DOHH2 (cell line): ENCODE results near the gene UBXN11.
"Not testable (repeated sequence)": the region's sequence is repeated elsewhere in the genome, so short reads cannot be mapped to it uniquely, and the experiment has no call there.

Experiments
- H3F3A ChIP-seq: fragments of 200-600 bp; sonication (generic), shearing (Covaris generic); 2 replicates; pipeline ENCODE4 v1.6.0; 2016; ENCODE audit warnings: antibody characterized with exemption, mild to moderate bottlenecking; ENCODE audit not compliant: control insufficient read depth, insufficient read depth
- H3K27ac ChIP-seq: fragments of 200-600 bp; sonication (generic); 2 replicates; pipeline ENCODE4 v1.5.1; 2014; ENCODE audit warnings: low read depth, mild to moderate bottlenecking, low read length, moderate library complexity
- H3K27me3 ChIP-seq: fragments of 200-600 bp; sonication (generic); 2 replicates; pipeline ENCODE4 v1.6.1; 2014; ENCODE audit warnings: mild to moderate bottlenecking, low read length, mixed read lengths; ENCODE audit not compliant: control insufficient read depth
- H3K36me3 ChIP-seq: fragments of 200-600 bp; sonication (generic); 2 replicates; pipeline ENCODE4 v1.6.1; 2014; ENCODE audit warnings: mild to moderate bottlenecking, low read length, moderate library complexity, mixed read lengths; ENCODE audit not compliant: control insufficient read depth
- H3K4me1 ChIP-seq: fragments of 200-600 bp; sonication (generic); 2 replicates; pipeline ENCODE4 v1.6.1; 2014; ENCODE audit warnings: mild to moderate bottlenecking, low read length, mixed read lengths; ENCODE audit not compliant: control insufficient read depth
- H3K4me2 ChIP-seq: fragments of 200-600 bp; sonication (generic); 2 replicates; pipeline ENCODE4 v1.6.0; 2014; ENCODE audit warnings: mild to moderate bottlenecking, low read length, moderate library complexity
- H3K4me3 ChIP-seq: fragments of 200-600 bp; sonication (generic); 2 replicates; pipeline ENCODE4 v1.5.1; 2014; ENCODE audit warnings: mild to moderate bottlenecking, low read length, mixed read lengths
- H3K79me2 ChIP-seq: fragments of 200-600 bp; sonication (generic); 2 replicates; pipeline ENCODE4 v1.6.1; 2014; ENCODE audit warnings: mild to moderate bottlenecking, low read length, mixed read lengths; ENCODE audit not compliant: control insufficient read depth
- H3K9me2 ChIP-seq: fragments of 200-600 bp; sonication (generic); replicated peaks from 2 replicates; pipeline ENCODE4 v1.6.1; 2014; ENCODE audit warnings: mild to moderate bottlenecking, low read length, mixed read lengths; ENCODE audit not compliant: control insufficient read depth
- H3K9me3 ChIP-seq: fragments of 200-600 bp; sonication (generic); 2 replicates; pipeline ENCODE4 v1.6.1; 2014; ENCODE audit warnings: antibody characterized with exemption, low read length, mixed read lengths; ENCODE audit not compliant: control insufficient read depth, insufficient read depth
- H4K20me1 ChIP-seq: fragments of 200-600 bp; sonication (generic); 2 replicates; pipeline ENCODE4 v1.6.0; 2014; ENCODE audit warnings: low read depth, mild to moderate bottlenecking, antibody characterized with exemption, low read length, moderate library complexity; ENCODE audit not compliant: control insufficient read depth, insufficient read depth
- EZH2phosphoT487 ChIP-seq: fragments of 200-600 bp; sonication (generic); IDR thresholded peaks from 2 replicates; pipeline ENCODE4 v1.6.1; 2017; ENCODE audit warnings: borderline replicate concordance, mild to moderate bottlenecking, antibody characterized with exemption, low read length, moderate library complexity, mixed read lengths
- TF ChIP-seq, protein P1 (sequence below): fragments of 200-600 bp; sonication (generic); IDR thresholded peaks from one replicate; pipeline ENCODE4 v1.5.1; 2014; ENCODE audit warnings: antibody characterized with exemption, mild to moderate bottlenecking, low read depth, low read length; ENCODE audit not compliant: poor library complexity, severe bottlenecking

Gene UBXN11

DNA sequence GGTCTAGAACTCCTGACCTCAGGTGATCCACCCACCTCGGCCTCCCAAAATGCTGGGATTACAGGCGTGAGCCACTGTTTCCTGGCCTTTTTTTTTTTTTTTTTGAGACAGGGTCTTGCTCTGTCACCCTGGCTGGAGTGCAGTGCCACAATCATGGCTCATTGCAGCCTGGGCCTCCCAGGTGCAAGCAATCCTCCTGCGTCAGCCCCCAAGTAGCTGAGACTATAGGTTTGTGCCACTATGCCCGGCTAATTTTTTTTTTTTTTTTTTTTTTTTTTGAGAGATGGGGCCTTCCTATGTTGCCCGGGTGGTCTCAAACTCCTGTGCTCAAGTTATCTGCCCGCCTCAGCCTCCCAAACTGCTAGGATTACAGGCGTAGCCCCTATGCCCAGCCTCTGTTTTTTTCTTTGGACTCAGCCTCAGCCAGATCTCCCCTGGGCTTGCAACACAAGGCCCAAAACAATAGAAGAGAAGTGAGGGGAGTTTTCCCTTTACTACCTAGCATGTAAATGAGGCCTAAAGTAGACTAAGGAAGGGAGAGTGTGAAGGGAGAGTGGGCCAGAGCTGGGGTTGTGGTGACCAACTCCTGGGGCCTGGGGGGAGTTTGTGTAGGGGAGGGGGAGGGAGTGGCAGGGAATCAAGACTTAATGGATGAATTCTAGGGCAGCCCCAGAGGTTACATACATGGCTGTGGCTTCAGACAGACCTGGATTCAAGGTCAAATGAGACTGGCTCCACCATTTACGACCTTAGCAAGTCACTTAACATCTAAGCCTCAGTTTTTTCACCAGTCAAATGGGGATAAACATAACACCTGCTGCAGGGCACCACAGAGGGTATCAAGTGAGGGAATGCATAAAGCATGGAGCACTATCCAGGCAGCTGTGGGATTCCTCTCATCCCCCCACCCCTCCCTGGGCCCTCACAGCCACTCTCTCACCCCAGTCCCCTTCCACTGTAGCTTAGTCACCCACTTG, 9.7 kb upstream of the UBXN11 start:
- H3K27ac ChIP-seq, result peak overlapping the region; percentile 90
- no peaks in the 10 kb centered on the region for H3K9me2 ChIP-seq
- H4K20me1 ChIP-seq, result no peaks in the 10 kb centered on the region
- peak overlapping the region; percentile 81 for H3K4me3 ChIP-seq
- no peaks in the 10 kb centered on the region for H3K27me3 ChIP-seq
- H3K36me3 ChIP-seq, result peaks cover 18% of the 10 kb centered on the region
- peak overlapping the region; percentile 80 for H3K4me2 ChIP-seq
- peaks cover 27% of the 10 kb centered on the region for H3F3A ChIP-seq
- peaks cover 31% of the 10 kb centered on the region for H3K79me2 ChIP-seq
- no peak for TF ChIP-seq EZH2phosphoT487
- TF ChIP-seq, protein P1, sequence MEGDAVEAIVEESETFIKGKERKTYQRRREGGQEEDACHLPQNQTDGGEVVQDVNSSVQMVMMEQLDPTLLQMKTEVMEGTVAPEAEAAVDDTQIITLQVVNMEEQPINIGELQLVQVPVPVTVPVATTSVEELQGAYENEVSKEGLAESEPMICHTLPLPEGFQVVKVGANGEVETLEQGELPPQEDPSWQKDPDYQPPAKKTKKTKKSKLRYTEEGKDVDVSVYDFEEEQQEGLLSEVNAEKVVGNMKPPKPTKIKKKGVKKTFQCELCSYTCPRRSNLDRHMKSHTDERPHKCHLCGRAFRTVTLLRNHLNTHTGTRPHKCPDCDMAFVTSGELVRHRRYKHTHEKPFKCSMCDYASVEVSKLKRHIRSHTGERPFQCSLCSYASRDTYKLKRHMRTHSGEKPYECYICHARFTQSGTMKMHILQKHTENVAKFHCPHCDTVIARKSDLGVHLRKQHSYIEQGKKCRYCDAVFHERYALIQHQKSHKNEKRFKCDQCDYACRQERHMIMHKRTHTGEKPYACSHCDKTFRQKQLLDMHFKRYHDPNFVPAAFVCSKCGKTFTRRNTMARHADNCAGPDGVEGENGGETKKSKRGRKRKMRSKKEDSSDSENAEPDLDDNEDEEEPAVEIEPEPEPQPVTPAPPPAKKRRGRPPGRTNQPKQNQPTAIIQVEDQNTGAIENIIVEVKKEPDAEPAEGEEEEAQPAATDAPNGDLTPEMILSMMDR, result no peak
- H3K4me1 ChIP-seq, result peaks cover 80% of the 10 kb centered on the region
- no peaks in the 10 kb centered on the region for H3K9me3 ChIP-seq

DNA sequence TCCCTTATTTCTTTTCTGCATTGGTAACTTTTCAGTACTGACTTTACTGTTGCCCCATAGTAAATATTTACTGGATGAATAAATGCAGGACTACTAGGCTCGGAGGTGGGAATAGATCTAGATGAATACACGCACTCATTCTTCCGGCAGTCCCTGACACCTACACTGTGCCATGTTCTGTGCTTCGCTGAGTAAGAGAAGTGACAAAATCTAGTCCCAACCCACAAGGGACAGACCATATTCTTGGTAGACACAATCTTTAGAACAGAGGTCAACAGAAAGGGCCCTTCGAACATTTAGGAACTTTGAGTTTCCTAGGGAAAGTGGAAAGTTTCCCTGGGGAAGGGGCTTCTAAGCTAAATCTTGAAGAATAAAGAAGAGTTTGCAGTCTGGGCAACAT, 8.1 kb upstream of the UBXN11 start:
- 0 out of 2 replicates have a peak overlapping the region, but pooled peaks have one; percentile 1 for H3K27ac ChIP-seq
- no peak overlapping the region for H3K4me3 ChIP-seq

DNA sequence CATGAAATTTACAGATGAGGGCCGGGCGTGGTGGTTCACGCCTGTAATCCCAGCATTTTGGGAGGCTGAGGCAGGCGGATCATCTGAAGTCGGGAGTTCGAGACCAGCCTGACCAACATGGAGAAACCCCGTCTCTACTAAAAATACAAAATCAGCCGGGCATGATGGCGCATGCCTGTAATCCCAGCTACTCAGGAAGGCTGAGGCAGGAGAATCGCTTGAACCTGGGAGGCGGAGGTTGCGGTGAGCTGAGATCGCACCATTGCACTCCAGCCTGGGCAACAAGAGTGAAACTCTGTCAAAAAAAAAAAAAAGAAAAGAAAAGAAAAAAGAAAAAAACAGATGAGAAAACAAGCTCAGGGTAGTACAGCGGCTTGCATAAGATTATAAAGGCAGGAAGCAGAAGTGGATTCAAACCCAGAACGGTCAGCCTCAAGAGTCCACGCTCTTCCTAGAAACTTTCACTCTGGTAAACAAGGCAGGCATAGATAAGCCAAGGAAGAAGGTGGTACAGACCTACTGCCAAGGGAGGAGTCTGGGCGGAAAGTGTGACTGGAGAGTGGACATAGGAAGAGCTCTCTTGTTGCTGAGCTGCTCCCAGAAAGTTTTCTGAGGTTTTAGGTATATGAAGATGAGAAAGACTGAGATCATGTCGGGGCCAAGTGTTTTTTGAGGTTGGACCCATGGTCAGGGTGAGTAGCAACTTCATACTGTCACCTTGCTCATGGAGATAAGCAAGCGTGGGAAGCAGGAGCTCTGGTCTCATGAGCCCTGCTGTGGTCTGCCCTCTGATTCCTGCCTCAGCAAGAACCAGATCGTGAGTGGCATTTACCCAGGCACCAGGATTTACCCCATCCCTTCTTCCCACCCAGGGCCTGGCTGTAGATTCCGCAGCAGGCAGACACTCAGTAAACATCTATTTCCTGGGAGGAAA, 1.8 kb upstream of the UBXN11 start:
- peak overlapping the region; percentile 85 for H3K4me3 ChIP-seq
- not testable (repeated sequence) for H3K36me3 ChIP-seq, H3K9me2 ChIP-seq, H3F3A ChIP-seq, H4K20me1 ChIP-seq, H3K27me3 ChIP-seq, H3K9me3 ChIP-seq
- peak overlapping the region; percentile 94 for H3K27ac ChIP-seq
- peak overlapping the region; percentile 96 for H3K4me2 ChIP-seq
- peaks cover 24% of the 10 kb centered on the region for H3K79me2 ChIP-seq
- H3K4me1 ChIP-seq, result peaks cover 40% of the 10 kb centered on the region

More for the DNA sequence above, 8.1 kb upstream of the UBXN11 start:
- TF ChIP-seq, protein P1, result no peak
- TF ChIP-seq EZH2phosphoT487, result no peak
- Histone ChIP-seq H3K4me2 (peak overlapping the region; percentile 80), H3K27me3 (no peaks in the 10 kb centered on the region), H3K36me3 (peaks cover 5% of the 10 kb centered on the region; the same call in 1 of the 2 replicates), H3K9me3 (no peaks in the 10 kb centered on the region), H3K79me2 (peaks cover 30% of the 10 kb centered on the region), H3K9me2 (no peaks in the 10 kb centered on the region), H3K4me1 (peaks cover 63% of the 10 kb centered on the region), H4K20me1 (no peaks in the 10 kb centered on the region), H3F3A (peaks cover 15% of the 10 kb centered on the region)
